Astrocyte (in vitro differentiated cells and primary cell): Measurements from ENCODE around the gene BBX. TPM values are rescaled to one million over a fixed set of nuclear protein-coding genes. Genes with fewer than 3 reads are reported as not detected.

Experiments
- DNase-seq: peaks from one replicate; pipeline ENCODE4 v3.0.0-alpha.2; 2010; ENCODE audit warnings: low read depth
- FAIRE-seq: peaks from 2 replicates; lab custom pipeline; 2011; peaks lifted over from hg19 to GRCh38; lab: Jason Lieb, UNC
- H2AFZ ChIP-seq: 2 replicates; pipeline ENCODE4 v1.6.0; 2012; ENCODE audit warnings: low read depth, low read length, inconsistent platforms
- H3K27ac ChIP-seq: 2 replicates; pipeline ENCODE4 v1.5.1; 2011; ENCODE audit warnings: low read depth, low read length, inconsistent platforms
- H3K27me3 ChIP-seq: 2 replicates; pipeline ENCODE4 v1.6.0; 2011; ENCODE audit warnings: low read length, inconsistent platforms; ENCODE audit not compliant: insufficient read depth
- H3K36me3 ChIP-seq: 2 replicates; pipeline ENCODE4 v1.5.1; 2011; ENCODE audit warnings: low read length, inconsistent platforms; ENCODE audit not compliant: insufficient read depth
- H3K4me1 ChIP-seq: 2 replicates; pipeline ENCODE4 v1.5.1; 2011; ENCODE audit warnings: low read length, inconsistent platforms; ENCODE audit not compliant: insufficient read depth
- H3K4me2 ChIP-seq: 2 replicates; pipeline ENCODE4 v1.6.0; 2012; ENCODE audit warnings: low read length, inconsistent platforms
- H3K4me3 ChIP-seq: 2 replicates; pipeline ENCODE4 v1.5.1; 2011; ENCODE audit warnings: low read depth, mild to moderate bottlenecking, low read length, inconsistent platforms; ENCODE audit not compliant: insufficient read depth
- H3K79me2 ChIP-seq: 2 replicates; pipeline ENCODE4 v1.6.0; 2012; ENCODE audit warnings: mild to moderate bottlenecking, low read length, inconsistent platforms; ENCODE audit not compliant: insufficient read depth
- H3K9ac ChIP-seq: 2 replicates; pipeline ENCODE4 v1.6.0; 2012; ENCODE audit warnings: mild to moderate bottlenecking, low read length, inconsistent platforms
- H3K9me3 ChIP-seq: 2 replicates; pipeline ENCODE4 v1.5.1; 2012; ENCODE audit warnings: low read depth, mild to moderate bottlenecking, low read length, inconsistent platforms; ENCODE audit not compliant: insufficient read depth
- H4K20me1 ChIP-seq: 2 replicates; pipeline ENCODE4 v1.6.0; 2012; ENCODE audit warnings: low read length, inconsistent platforms; ENCODE audit not compliant: insufficient read depth
- H3K27ac Mint-ChIP-seq: one replicate; pipeline ENCODE4 v1.8.0; 2021; ENCODE audit warnings: mild to moderate bottlenecking, mixed read lengths; ENCODE audit not compliant: unreplicated experiment
- H3K27me3 Mint-ChIP-seq: one replicate; pipeline ENCODE4 v1.8.0; 2021; ENCODE audit warnings: low read depth, mixed read lengths; ENCODE audit not compliant: unreplicated experiment
- H3K36me3 Mint-ChIP-seq: one replicate; pipeline ENCODE4 v1.8.0; 2021; ENCODE audit warnings: low read depth, mixed read lengths; ENCODE audit not compliant: unreplicated experiment
- H3K4me1 Mint-ChIP-seq: one replicate; pipeline ENCODE4 v1.8.0; 2021; ENCODE audit warnings: low read depth, mixed read lengths; ENCODE audit not compliant: unreplicated experiment
- H3K4me3 Mint-ChIP-seq: one replicate; pipeline ENCODE4 v1.8.0; 2021; ENCODE audit warnings: mild to moderate bottlenecking, moderate library complexity, mixed read lengths; ENCODE audit not compliant: unreplicated experiment
- H3K9me3 Mint-ChIP-seq: one replicate; pipeline ENCODE4 v1.8.0; 2021; ENCODE audit warnings: mild to moderate bottlenecking, mixed read lengths; ENCODE audit not compliant: unreplicated experiment
- CTCF ChIP-seq: IDR thresholded peaks from 2 replicates; pipeline ENCODE4 v1.5.1; 2011; ENCODE audit warnings: low read depth, mild to moderate bottlenecking, inconsistent platforms, low read length, moderate library complexity; ENCODE audit not compliant: insufficient read depth
- EZH2 ChIP-seq: IDR thresholded peaks from 2 replicates; pipeline ENCODE4 v1.6.1; 2012; ENCODE audit warnings: mild to moderate bottlenecking, low read length, inconsistent platforms; ENCODE audit not compliant: insufficient read depth
- total RNA-seq: library from RNA; stranded (reverse); gene quantifications from 2 replicates; pipeline ENCODE4 v1.2.1, GENCODE V29; 2021

BBX gene
- total RNA-seq, 1 donor from 2014 or later = 91.6 TPM

GRCh38 chr3:107594870-107595269 lies 72.1 kb downstream of the BBX start:
- peaks cover 12% of the 10 kb centered on the region for H3K4me1 Mint-ChIP-seq
- Histone ChIP-seq H3K36me3 (no peaks in the 10 kb centered on the region), H3K4me2 (no peak overlapping the region), H3K4me1 (peaks cover 6% of the 10 kb centered on the region), H4K20me1 (no peaks in the 10 kb centered on the region), H3K9ac (no peak overlapping the region), H3K79me2 (peaks cover 11% of the 10 kb centered on the region), H2AFZ (no peak overlapping the region), H3K4me3 (no peak overlapping the region), H3K27me3 (no peaks in the 10 kb centered on the region), H3K27ac (no peak overlapping the region), H3K9me3 (no peaks in the 10 kb centered on the region)
- H3K27me3 Mint-ChIP-seq = no peaks in the 10 kb centered on the region
- DNase-seq (no peak), FAIRE-seq (peak; percentile 39)
- no peak overlapping the region for H3K27ac Mint-ChIP-seq
- no peak for TF ChIP-seq EZH2
- no peak for TF ChIP-seq CTCF
- H3K36me3 Mint-ChIP-seq = peaks cover 1% of the 10 kb centered on the region
- no peaks in the 10 kb centered on the region for H3K9me3 Mint-ChIP-seq
- H3K4me3 Mint-ChIP-seq = no peak overlapping the region

GRCh38 chr3:107596639-107597038 lies 73.9 kb downstream of the BBX start:
- H3K4me1 ChIP-seq = peaks cover 10% of the 10 kb centered on the region
- no peak overlapping the region for H3K4me3 Mint-ChIP-seq
- no peak overlapping the region for H3K4me2 ChIP-seq
- H3K79me2 ChIP-seq = peaks cover 11% of the 10 kb centered on the region
- H3K27me3 Mint-ChIP-seq = no peaks in the 10 kb centered on the region
- H3K27ac ChIP-seq = no peak overlapping the region
- no peaks in the 10 kb centered on the region for H3K36me3 ChIP-seq
- H2AFZ ChIP-seq = no peak overlapping the region
- no peaks in the 10 kb centered on the region for H3K9me3 Mint-ChIP-seq
- H3K36me3 Mint-ChIP-seq = peaks cover 6% of the 10 kb centered on the region
- H3K4me3 ChIP-seq = no peak overlapping the region
- no peaks in the 10 kb centered on the region for H4K20me1 ChIP-seq
- no peaks in the 10 kb centered on the region for H3K27me3 ChIP-seq
- TF ChIP-seq EZH2 (no peak), CTCF (no peak)
- no peak overlapping the region for H3K9ac ChIP-seq
- FAIRE-seq (peak; percentile 5), DNase-seq (no peak)
- H3K9me3 ChIP-seq = peaks cover under 1% of the 10 kb centered on the region
- H3K27ac Mint-ChIP-seq = no peak overlapping the region
- H3K4me1 Mint-ChIP-seq = peaks cover 21% of the 10 kb centered on the region

- Mint-ChIP-seq H3K4me3 (peak overlapping the region; percentile 79), H3K27ac (peak overlapping the region; percentile 99), H3K4me1 (peaks cover 23% of the 10 kb centered on the region), H3K27me3 (no peaks in the 10 kb centered on the region), H3K36me3 (peaks cover 16% of the 10 kb centered on the region), H3K9me3 (no peaks in the 10 kb centered on the region)
- Histone ChIP-seq H3K27me3 (no peaks in the 10 kb centered on the region), H3K36me3 (no peaks in the 10 kb centered on the region), H3K4me1 (peaks cover 10% of the 10 kb centered on the region), H3K4me2 (peak overlapping the region; percentile 85), H3K27ac (peak overlapping the region; percentile 51), H2AFZ (peak overlapping the region; percentile 68), H3K9ac (peak overlapping the region; percentile 75), H3K9me3 (peaks cover 6% of the 10 kb centered on the region), H4K20me1 (no peaks in the 10 kb centered on the region), H3K79me2 (peaks cover 11% of the 10 kb centered on the region), H3K4me3 (peak overlapping the region; percentile 58)
- peak; percentile 40 for DNase-seq
- FAIRE-seq = peak; percentile 45
- no peak for TF ChIP-seq EZH2
Measured at GRCh38 chr3:107598926-107599771, 76.4 kb downstream of the BBX start.
